GM12891 (cell line): ENCODE data around the gene CACTIN.
"Not testable (repeated sequence)": the region's sequence is repeated elsewhere in the genome, so short reads cannot be mapped to it uniquely, and the experiment has no call there.

Experiments
- POLR2A ChIP-seq: IDR thresholded peaks from 2 replicates; pipeline ENCODE4 v1.6.1; 2011; ENCODE audit warnings: low read depth, low read length, control low read depth
- POLR2AphosphoS5 ChIP-seq: IDR thresholded peaks from 2 replicates; pipeline ENCODE4 v1.6.1; 2011; ENCODE audit warnings: low read depth, low read length, control low read depth
- TAF1 ChIP-seq: IDR thresholded peaks from 2 replicates; pipeline ENCODE4 v1.6.1; 2011; ENCODE audit warnings: low read depth, low read length, control low read depth

- not testable (repeated sequence) for TF ChIP-seq TAF1, POLR2A, POLR2AphosphoS5
Measured at GRCh38 chr19:3647102-3647501, 20.5 kb upstream of the CACTIN start.
